Endodermal cell (in vitro differentiated cells): ENCODE data around the gene DIPK1C. TPM values are rescaled to one million over a fixed set of nuclear protein-coding genes. Genes with fewer than 3 reads are reported as not detected.

ENCODE experiments used
- DNase-seq: peaks from one replicate; pipeline ENCODE4 v3.0.0-alpha.2; 2017
- H3K27ac ChIP-seq: 2 replicates; pipeline ENCODE4 v1.5.1; 2013; ENCODE audit warnings: mild to moderate bottlenecking, low read depth, low read length, moderate library complexity
- H3K27me3 ChIP-seq: 2 replicates; pipeline ENCODE4 v1.6.1; 2013; ENCODE audit warnings: mild to moderate bottlenecking, low read length, moderate library complexity; ENCODE audit not compliant: insufficient read depth, control insufficient read depth, poor library complexity, severe bottlenecking
- H3K36me3 ChIP-seq: 2 replicates; pipeline ENCODE4 v1.7.0; 2013; ENCODE audit warnings: mild to moderate bottlenecking, low read length, moderate library complexity; ENCODE audit not compliant: control insufficient read depth, insufficient read depth
- H3K4me1 ChIP-seq: one replicate; pipeline ENCODE4 v1.7.0; 2013; ENCODE audit warnings: low read length; ENCODE audit not compliant: control insufficient read depth, insufficient read depth
- H3K4me3 ChIP-seq: 2 replicates; pipeline ENCODE4 v1.5.1; 2013; ENCODE audit warnings: mild to moderate bottlenecking, low read length, moderate library complexity
- H3K9ac ChIP-seq: 2 replicates; pipeline ENCODE4 v1.6.1; 2013; ENCODE audit warnings: mild to moderate bottlenecking, low read length, moderate library complexity; ENCODE audit not compliant: poor library complexity, severe bottlenecking; ENCODE audit errors: extremely low read depth
- H3K9me3 ChIP-seq: 2 replicates; pipeline ENCODE4 v1.6.1; 2013; ENCODE audit warnings: mild to moderate bottlenecking, low read length, moderate library complexity; ENCODE audit not compliant: control insufficient read depth
- H3K27ac Mint-ChIP-seq: 2 replicates; pipeline ENCODE4 v1.8.0; 2020; ENCODE audit warnings: mixed read lengths
- H3K27me3 Mint-ChIP-seq: 2 replicates; pipeline ENCODE4 v1.8.0; 2021; ENCODE audit warnings: mild to moderate bottlenecking, mixed read lengths; ENCODE audit not compliant: insufficient read depth
- H3K36me3 Mint-ChIP-seq: 2 replicates; pipeline ENCODE4 v1.8.0; 2020; ENCODE audit warnings: low read depth, mixed read lengths
- H3K4me1 Mint-ChIP-seq: 2 replicates; pipeline ENCODE4 v1.8.0; 2020; ENCODE audit warnings: mixed read lengths
- H3K4me3 Mint-ChIP-seq: 2 replicates; pipeline ENCODE4 v1.8.0; 2020; ENCODE audit warnings: mild to moderate bottlenecking, moderate library complexity, mixed read lengths
- H3K9me3 Mint-ChIP-seq: 2 replicates; pipeline ENCODE4 v1.8.0; 2020; ENCODE audit warnings: mild to moderate bottlenecking, mixed read lengths
- CTCF ChIP-seq: fragments of 200-600 bp; sonication (generic); conservative IDR thresholded peaks from 2 replicates; pipeline ENCODE4 v1.5.0; 2021; ENCODE audit warnings: antibody characterized with exemption, mild to moderate bottlenecking
- WGBS, 2 experiments: methylation state at CpG; one replicate each; pipeline versions ENCODE4 v1.1.5 to v1.1.7; 2013; ENCODE audit warnings: missing lambda C conversion rate in 2 of 2, mixed read lengths in 1 of 2; ENCODE audit not compliant: insufficient coverage in 1 of 2, insufficient read length in 1 of 2; 5-methylcytosine and 5-hydroxymethylcytosine counted together
- total RNA-seq, 2 donors: library from RNA; stranded (reverse); fragmentation: NEBNext Ultra II Directional in 1 of 2; extraction: Animal tissue kit (Norgen Biotek cat#: 25700) in 1 of 2; gene quantifications; 2 replicates in 1 of 2; 3 replicates in 1 of 2; pipeline ENCODE4 v1.2.1, GENCODE V29; 2021

Gene DIPK1C
- total RNA-seq, 2 donors from 2014 or later: 0.13 TPM; not detected in 1

GRCh38 chr18:74479486-74480148 is 22.5 kb upstream of the DIPK1C start:
- Histone ChIP-seq H3K9ac (no peak overlapping the region), H3K27me3 (no peaks in the 10 kb centered on the region), H3K27ac (no peak overlapping the region), H3K36me3 (no peaks in the 10 kb centered on the region), H3K4me1 (no peaks in the 10 kb centered on the region), H3K9me3 (no peaks in the 10 kb centered on the region), H3K4me3 (no peak overlapping the region)
- peaks cover 4% of the 10 kb centered on the region for H3K4me1 Mint-ChIP-seq
- no peak overlapping the region for H3K27ac Mint-ChIP-seq
- TF ChIP-seq CTCF: no peak
- no peaks in the 10 kb centered on the region for H3K9me3 Mint-ChIP-seq
- H3K4me3 Mint-ChIP-seq: no peak overlapping the region
- H3K27me3 Mint-ChIP-seq: no peaks in the 10 kb centered on the region
- no peak for DNase-seq
- 95% methylated on average over 13 to 16 of the region's 16 CpGs for WGBS, 2 experiments
- H3K36me3 Mint-ChIP-seq: no peaks in the 10 kb centered on the region

GRCh38 chr18:74478880-74479279 is 21.8 kb upstream of the DIPK1C start:
- DNase-seq: no peak
- Mint-ChIP-seq H3K4me1 (peaks cover 4% of the 10 kb centered on the region), H3K27me3 (no peaks in the 10 kb centered on the region), H3K36me3 (no peaks in the 10 kb centered on the region), H3K27ac (no peak overlapping the region), H3K4me3 (no peak overlapping the region), H3K9me3 (no peaks in the 10 kb centered on the region)
- H3K9me3 ChIP-seq: no peaks in the 10 kb centered on the region
- 92 to 94% methylated on average over 6 of the region's 6 CpGs for WGBS, 2 experiments
- H3K4me3 ChIP-seq: no peak overlapping the region
- no peak overlapping the region for H3K27ac ChIP-seq
- TF ChIP-seq CTCF: no peak
- H3K27me3 ChIP-seq: no peaks in the 10 kb centered on the region
- no peaks in the 10 kb centered on the region for H3K36me3 ChIP-seq
- peaks cover 3% of the 10 kb centered on the region for H3K4me1 ChIP-seq
- no peak overlapping the region for H3K9ac ChIP-seq

GRCh38 chr18:74478316-74478715 is 21.2 kb upstream of the DIPK1C start:
- peaks cover 6% of the 10 kb centered on the region for H3K4me1 ChIP-seq
- peaks cover 4% of the 10 kb centered on the region for H3K4me1 Mint-ChIP-seq
- WGBS, 2 experiments: 93% methylated on average over 3 to 6 of the region's 7 CpGs
- no peak for TF ChIP-seq CTCF
- H3K36me3 ChIP-seq: no peaks in the 10 kb centered on the region
- no peaks in the 10 kb centered on the region for H3K9me3 Mint-ChIP-seq
- H3K36me3 Mint-ChIP-seq: no peaks in the 10 kb centered on the region
- no peaks in the 10 kb centered on the region for H3K9me3 ChIP-seq
- H3K4me3 Mint-ChIP-seq: no peak overlapping the region
- no peak overlapping the region for H3K4me3 ChIP-seq
- no peaks in the 10 kb centered on the region for H3K27me3 Mint-ChIP-seq
- DNase-seq: no peak
- no peak overlapping the region for H3K9ac ChIP-seq
- no peak overlapping the region for H3K27ac ChIP-seq
- no peak overlapping the region for H3K27ac Mint-ChIP-seq
- H3K27me3 ChIP-seq: no peaks in the 10 kb centered on the region
